ENCODE results near the gene FN3KRP.

FN3KRP gene

GRCh38 chr17:82710499-82711232, 5.8 kb upstream of the FN3KRP start:
- Histone ChIP-seq H3K27ac (ENCODE audit: low read depth, low read length) (no peak overlapping the region), H3K4me3 (ENCODE audit: low read depth, low read length) (no peak overlapping the region), H3K36me3 (ENCODE audit: insufficient read depth, low read length) (no peaks in the 10 kb centered on the region), H3K4me1 (ENCODE audit: control insufficient read depth, insufficient read depth, low read length, unreplicated experiment) (peaks cover 2% of the 10 kb centered on the region), H3K27me3 (ENCODE audit: insufficient read depth, low read length) (no peaks in the 10 kb centered on the region), H2AFZ (ENCODE audit: low read length, unreplicated experiment) (no peak overlapping the region), H3K79me2 (ENCODE audit: control insufficient read depth, insufficient read depth, low read length, unreplicated experiment) (no peaks in the 10 kb centered on the region)

GRCh38 chr17:82713071-82713723, 3.3 kb upstream of the FN3KRP start:
- Histone ChIP-seq H2AFZ (ENCODE audit: low read length, unreplicated experiment) (no peak overlapping the region), H3K79me2 (ENCODE audit: control insufficient read depth, insufficient read depth, low read length, unreplicated experiment) (peaks cover 12% of the 10 kb centered on the region), H3K27ac (ENCODE audit: low read depth, low read length) (no peak overlapping the region), H3K4me3 (ENCODE audit: low read depth, low read length) (no peak overlapping the region), H3K27me3 (ENCODE audit: insufficient read depth, low read length) (no peaks in the 10 kb centered on the region), H3K36me3 (ENCODE audit: insufficient read depth, low read length) (no peaks in the 10 kb centered on the region), H3K4me1 (ENCODE audit: control insufficient read depth, insufficient read depth, low read length, unreplicated experiment) (peaks cover 6% of the 10 kb centered on the region)

- H3K27ac ChIP-seq (ENCODE audit: low read depth, low read length): no peak overlapping the region
- H3K36me3 ChIP-seq (ENCODE audit: insufficient read depth, low read length): peaks cover 17% of the 10 kb centered on the region
Measured at GRCh38 chr17:82718986-82719685, 2.6 kb downstream of the FN3KRP start.

GRCh38 chr17:82720204-82720603, 3.7 kb downstream of the FN3KRP start:
- Histone ChIP-seq H3K36me3 (ENCODE audit: insufficient read depth, low read length) (peaks cover 17% of the 10 kb centered on the region), H3K4me3 (ENCODE audit: low read depth, low read length) (no peak overlapping the region), H3K27me3 (ENCODE audit: insufficient read depth, low read length) (no peaks in the 10 kb centered on the region), H3K79me2 (ENCODE audit: control insufficient read depth, insufficient read depth, low read length, unreplicated experiment) (peaks cover 16% of the 10 kb centered on the region), H3K4me1 (ENCODE audit: control insufficient read depth, insufficient read depth, low read length, unreplicated experiment) (peaks cover 6% of the 10 kb centered on the region), H2AFZ (ENCODE audit: low read length, unreplicated experiment) (no peak overlapping the region), H3K27ac (ENCODE audit: low read depth, low read length) (no peak overlapping the region)

More at GRCh38 chr17:82718986-82719685, 2.6 kb downstream of the FN3KRP start:
- H3K4me1 ChIP-seq (ENCODE audit: control insufficient read depth, insufficient read depth, low read length, unreplicated experiment): peaks cover 6% of the 10 kb centered on the region
- peaks cover 16% of the 10 kb centered on the region for H3K79me2 ChIP-seq (ENCODE audit: control insufficient read depth, insufficient read depth, low read length, unreplicated experiment)
- no peak overlapping the region; the same call in 1 of the 2 replicates for H3K4me3 ChIP-seq (ENCODE audit: low read depth, low read length)
- H3K27me3 ChIP-seq (ENCODE audit: insufficient read depth, low read length): no peaks in the 10 kb centered on the region
- H2AFZ ChIP-seq (ENCODE audit: low read length, unreplicated experiment): no peak overlapping the region

- Histone ChIP-seq H3K79me2 (ENCODE audit: control insufficient read depth, insufficient read depth, low read length, unreplicated experiment) (peaks cover 11% of the 10 kb centered on the region), H3K4me1 (ENCODE audit: control insufficient read depth, insufficient read depth, low read length, unreplicated experiment) (peaks cover 6% of the 10 kb centered on the region), H3K27me3 (ENCODE audit: insufficient read depth, low read length) (no peaks in the 10 kb centered on the region), H3K4me3 (ENCODE audit: low read depth, low read length) (no peak overlapping the region), H2AFZ (ENCODE audit: low read length, unreplicated experiment) (no peak overlapping the region), H3K36me3 (ENCODE audit: insufficient read depth, low read length) (peaks cover 17% of the 10 kb centered on the region), H3K27ac (ENCODE audit: low read depth, low read length) (no peak overlapping the region)
Measured at GRCh38 chr17:82722341-82723013, 6.0 kb downstream of the FN3KRP start.

- Histone ChIP-seq H3K4me1 (ENCODE audit: control insufficient read depth, insufficient read depth, low read length, unreplicated experiment) (no peaks in the 10 kb centered on the region), H3K79me2 (ENCODE audit: control insufficient read depth, insufficient read depth, low read length, unreplicated experiment) (peaks cover 3% of the 10 kb centered on the region), H2AFZ (ENCODE audit: low read length, unreplicated experiment) (no peak overlapping the region), H3K36me3 (ENCODE audit: insufficient read depth, low read length) (peaks cover 17% of the 10 kb centered on the region), H3K4me3 (ENCODE audit: low read depth, low read length) (no peak overlapping the region), H3K27ac (ENCODE audit: low read depth, low read length) (no peak overlapping the region), H3K27me3 (ENCODE audit: insufficient read depth, low read length) (no peaks in the 10 kb centered on the region)
Measured at GRCh38 chr17:82723169-82723807, 6.8 kb downstream of the FN3KRP start.

- Histone ChIP-seq H3K79me2 (ENCODE audit: control insufficient read depth, insufficient read depth, low read length, unreplicated experiment) (no peaks in the 10 kb centered on the region), H2AFZ (ENCODE audit: low read length, unreplicated experiment) (no peak overlapping the region), H3K4me3 (ENCODE audit: low read depth, low read length) (no peak overlapping the region), H3K27ac (ENCODE audit: low read depth, low read length) (no peak overlapping the region), H3K4me1 (ENCODE audit: control insufficient read depth, insufficient read depth, low read length, unreplicated experiment) (no peaks in the 10 kb centered on the region), H3K27me3 (ENCODE audit: insufficient read depth, low read length) (no peaks in the 10 kb centered on the region), H3K36me3 (ENCODE audit: insufficient read depth, low read length) (peaks cover 16% of the 10 kb centered on the region; the same call in 1 of the 2 replicates)
Measured at GRCh38 chr17:82726427-82726826, 9.9 kb downstream of the FN3KRP start.

GRCh38 chr17:82729479-82730260, 13.2 kb downstream of the FN3KRP start:
- H2AFZ ChIP-seq (ENCODE audit: low read length, unreplicated experiment): no peak overlapping the region
- H3K36me3 ChIP-seq (ENCODE audit: insufficient read depth, low read length): peaks cover 22% of the 10 kb centered on the region
- no peak overlapping the region for H3K4me3 ChIP-seq (ENCODE audit: low read depth, low read length)
- no peaks in the 10 kb centered on the region for H3K4me1 ChIP-seq (ENCODE audit: control insufficient read depth, insufficient read depth, low read length, unreplicated experiment)
- no peaks in the 10 kb centered on the region for H3K27me3 ChIP-seq (ENCODE audit: insufficient read depth, low read length)
- H3K27ac ChIP-seq (ENCODE audit: low read depth, low read length): no peak overlapping the region
- H3K79me2 ChIP-seq (ENCODE audit: control insufficient read depth, insufficient read depth, low read length, unreplicated experiment): no peaks in the 10 kb centered on the region

- H3K36me3 ChIP-seq (ENCODE audit: insufficient read depth, low read length): peaks cover 22% of the 10 kb centered on the region
- no peaks in the 10 kb centered on the region for H3K4me1 ChIP-seq (ENCODE audit: control insufficient read depth, insufficient read depth, low read length, unreplicated experiment)
- no peak overlapping the region for H2AFZ ChIP-seq (ENCODE audit: low read length, unreplicated experiment)
- H3K27ac ChIP-seq (ENCODE audit: low read depth, low read length): no peak overlapping the region
- H3K27me3 ChIP-seq (ENCODE audit: insufficient read depth, low read length): no peaks in the 10 kb centered on the region
- H3K4me3 ChIP-seq (ENCODE audit: low read depth, low read length): no peak overlapping the region
- no peaks in the 10 kb centered on the region for H3K79me2 ChIP-seq (ENCODE audit: control insufficient read depth, insufficient read depth, low read length, unreplicated experiment)
Measured at GRCh38 chr17:82732118-82732743, 15.7 kb downstream of the FN3KRP start.
